ENCODE measurements around the gene TRIML2. TPM values are rescaled to one million over a fixed set of nuclear protein-coding genes. Genes with fewer than 3 reads are reported as not detected.

The TRIML2 gene
- total and polyA plus RNA-seq, 8 donors = 0.20 to 0.41 TPM; not detected in 6

DNA sequence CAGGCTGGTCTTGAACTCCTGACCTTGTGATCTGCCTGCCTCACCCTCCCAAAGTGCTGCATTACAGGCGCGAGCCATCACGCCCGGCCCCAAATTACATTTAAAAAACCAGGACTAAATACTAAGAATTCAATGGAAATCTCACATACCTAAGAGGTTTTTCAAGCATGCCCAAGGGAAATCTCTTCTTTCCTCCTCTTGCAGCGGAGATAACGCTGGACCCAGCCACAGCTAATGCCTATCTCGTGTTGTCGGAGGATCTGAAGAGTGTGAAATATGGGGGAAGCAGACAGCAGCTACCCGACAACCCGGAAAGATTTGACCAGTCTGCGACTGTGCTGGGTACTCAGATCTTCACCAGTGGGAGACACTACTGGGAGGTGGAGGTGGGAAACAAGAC, 37.2 kb upstream of the TRIML2 start:
- H3K4me1 ChIP-seq = no peaks in the 10 kb centered on the region
- DNase-seq = no peak
- no peak overlapping the region for H3K27ac ChIP-seq
- ATAC-seq = no peak
- H3K27me3 ChIP-seq = no peaks in the 10 kb centered on the region
- H3K36me3 ChIP-seq = no peaks in the 10 kb centered on the region
- peaks cover 0 to 22% of the 10 kb centered on the region in 2 donors for H3K9me3 ChIP-seq
- intact Hi-C loops (cut with DNase I) = no loop called here
- no peak overlapping the region for H3K4me3 ChIP-seq
- TF ChIP-seq, protein P1, sequence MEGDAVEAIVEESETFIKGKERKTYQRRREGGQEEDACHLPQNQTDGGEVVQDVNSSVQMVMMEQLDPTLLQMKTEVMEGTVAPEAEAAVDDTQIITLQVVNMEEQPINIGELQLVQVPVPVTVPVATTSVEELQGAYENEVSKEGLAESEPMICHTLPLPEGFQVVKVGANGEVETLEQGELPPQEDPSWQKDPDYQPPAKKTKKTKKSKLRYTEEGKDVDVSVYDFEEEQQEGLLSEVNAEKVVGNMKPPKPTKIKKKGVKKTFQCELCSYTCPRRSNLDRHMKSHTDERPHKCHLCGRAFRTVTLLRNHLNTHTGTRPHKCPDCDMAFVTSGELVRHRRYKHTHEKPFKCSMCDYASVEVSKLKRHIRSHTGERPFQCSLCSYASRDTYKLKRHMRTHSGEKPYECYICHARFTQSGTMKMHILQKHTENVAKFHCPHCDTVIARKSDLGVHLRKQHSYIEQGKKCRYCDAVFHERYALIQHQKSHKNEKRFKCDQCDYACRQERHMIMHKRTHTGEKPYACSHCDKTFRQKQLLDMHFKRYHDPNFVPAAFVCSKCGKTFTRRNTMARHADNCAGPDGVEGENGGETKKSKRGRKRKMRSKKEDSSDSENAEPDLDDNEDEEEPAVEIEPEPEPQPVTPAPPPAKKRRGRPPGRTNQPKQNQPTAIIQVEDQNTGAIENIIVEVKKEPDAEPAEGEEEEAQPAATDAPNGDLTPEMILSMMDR (IDR thresholded peaks at IDR 0.05) = no peak

DNA sequence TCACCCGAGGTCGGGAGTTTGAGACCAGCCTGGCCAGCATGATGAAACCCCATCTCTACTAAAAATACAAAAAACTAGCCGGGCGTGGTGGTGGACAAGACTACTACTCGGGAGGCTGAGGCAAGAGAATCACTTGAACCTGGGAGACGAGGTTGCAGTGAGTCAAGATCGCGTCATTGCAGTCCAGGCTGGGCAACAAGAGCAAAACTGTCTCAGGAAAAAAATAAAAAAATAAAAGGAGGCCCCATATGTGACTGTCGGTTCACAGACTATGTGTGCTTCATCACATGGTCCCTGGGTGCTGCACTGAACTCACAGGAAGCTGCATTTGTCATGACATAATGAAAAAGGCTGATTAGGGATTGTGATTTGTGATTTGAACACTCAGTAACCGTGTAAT, 36.2 kb upstream of the TRIML2 start:
- Histone ChIP-seq H3K4me3 (no peak overlapping the region), H3K4me1 (no peaks in the 10 kb centered on the region), H3K27ac (no peak overlapping the region), H3K27me3 (no peaks in the 10 kb centered on the region), H3K9me3 (peaks cover 0 to 25% of the 10 kb centered on the region in 2 donors), H3K36me3 (no peaks in the 10 kb centered on the region)
- ATAC-seq (no peak), DNase-seq (no peak)
- TF ChIP-seq, protein P1 (IDR thresholded peaks at IDR 0.05) = no peak
- intact Hi-C loops (cut with DNase I) = no loop called here

DNA sequence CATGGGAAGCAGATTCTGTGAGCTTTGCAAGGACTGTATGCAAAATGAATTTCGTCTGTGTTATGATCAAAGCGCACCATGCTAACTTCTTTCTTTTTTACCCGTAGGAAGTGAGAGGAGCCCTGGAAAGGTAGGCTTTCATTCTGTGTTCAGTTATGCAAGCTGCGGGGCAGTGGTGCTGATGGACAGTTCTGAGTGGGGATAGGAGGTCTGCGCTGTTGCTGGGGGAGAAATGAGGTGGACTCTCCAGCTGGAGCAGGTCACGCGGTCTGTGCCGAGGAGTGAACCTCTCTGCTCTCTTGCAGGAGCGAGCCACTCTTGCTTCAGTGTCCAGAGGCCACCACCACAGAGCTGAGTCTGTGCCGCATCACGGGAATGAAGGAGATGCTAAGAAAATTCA, 34.3 kb upstream of the TRIML2 start:
- TF ChIP-seq, protein P1 (IDR thresholded peaks at IDR 0.05) = no peak
- Histone ChIP-seq H3K9me3 (peaks cover 0 to 19% of the 10 kb centered on the region in 2 donors), H3K4me1 (no peaks in the 10 kb centered on the region), H3K36me3 (no peaks in the 10 kb centered on the region), H3K27ac (no peak overlapping the region), H3K4me3 (no peak overlapping the region), H3K27me3 (no peaks in the 10 kb centered on the region)
- DNase-seq = peak in 1 of 4 donors; percentile 13
- ATAC-seq = no peak
- intact Hi-C loops (cut with DNase I) = no loop called here

DNA sequence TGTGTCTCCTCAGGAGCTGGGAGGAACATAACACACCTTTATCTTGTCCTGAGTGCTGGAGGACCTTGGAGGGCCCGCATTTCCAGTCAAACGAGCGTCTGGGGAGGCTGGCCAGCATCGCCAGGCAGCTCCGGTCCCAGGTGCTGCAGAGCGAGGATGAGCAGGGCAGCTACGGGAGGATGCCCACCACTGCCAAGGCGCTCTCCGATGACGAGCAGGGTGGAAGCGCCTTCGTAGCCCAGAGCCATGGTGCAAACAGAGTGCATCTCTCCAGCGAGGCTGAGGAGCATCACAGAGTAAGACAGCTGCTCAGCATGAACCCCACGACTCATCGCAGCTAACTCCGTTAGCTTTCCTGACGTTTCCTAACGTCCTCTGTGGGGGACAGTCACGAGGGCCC, 30.3 kb upstream of the TRIML2 start:
- DNase-seq (no peak), ATAC-seq (no peak)
- intact Hi-C loops (cut with DNase I) = no loop called here
- H3K36me3 ChIP-seq = no peaks in the 10 kb centered on the region
- peak overlapping the region in 1 of 2 donors; percentile 37 for H3K27ac ChIP-seq
- H3K4me1 ChIP-seq = no peaks in the 10 kb centered on the region
- TF ChIP-seq, protein P1 (IDR thresholded peaks at IDR 0.05) = no peak
- peaks cover 0 to 22% of the 10 kb centered on the region in 2 donors for H3K9me3 ChIP-seq
- no peaks in the 10 kb centered on the region for H3K27me3 ChIP-seq
- no peak overlapping the region for H3K4me3 ChIP-seq

- Histone ChIP-seq H3K4me1 (no peaks in the 10 kb centered on the region), H3K4me3 (no peak within 1 kb of the TSS), H3K36me3 (no peaks in the 10 kb centered on the region), H3K27ac (peak within 1 kb of the TSS in 1 of 2 donors; percentile 37), H3K9me3 (peaks cover 0 to 20% of the 10 kb centered on the region in 2 donors), H3K27me3 (no peaks in the 10 kb centered on the region)
- ATAC-seq (no peak), DNase-seq (no peak)
- TF ChIP-seq, protein P1 (IDR thresholded peaks at IDR 0.05) = no peak
- intact Hi-C loops (cut with DNase I) = no loop called here
Observed at GRCh38 chr4:188139141-188139540, 29.7 kb upstream of the TRIML2 start, which contains the start of gene TRIML1. TSS of gene TRIML1 (plus strand) at chr4:188139441. CDS start at chr4:188139559, 118 bp downstream.
